Superior temporal gyrus (tissue), 1 donor: ENCODE data around the gene IL34.

Experiments
- DNase-seq: peaks from one replicate; pipeline ENCODE4 v3.0.0-alpha.2; 2016; ENCODE audit errors: extremely low spot score

Gene IL34

DNA sequence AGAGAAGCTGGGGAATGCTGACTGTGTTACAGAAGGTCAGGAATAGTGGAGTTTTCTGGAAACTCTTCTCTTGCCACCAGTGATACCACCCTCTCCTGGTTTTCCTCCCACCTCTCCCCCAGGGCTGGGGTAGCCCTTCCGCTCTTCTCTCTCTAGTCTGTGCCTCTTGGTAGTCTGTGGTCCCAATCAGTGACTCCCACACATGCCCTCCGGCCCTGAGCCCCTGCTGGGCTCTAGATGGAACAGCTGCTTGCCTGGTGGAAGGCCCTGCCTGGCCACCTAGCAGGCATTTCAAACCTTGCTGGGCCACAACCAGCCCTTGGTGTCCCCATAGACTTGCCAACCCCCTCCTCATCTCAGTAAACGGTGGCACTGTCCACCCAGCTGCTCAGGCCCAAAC lies 54.7 kb downstream of the IL34 start:
- DNase-seq, result no peak

DNA sequence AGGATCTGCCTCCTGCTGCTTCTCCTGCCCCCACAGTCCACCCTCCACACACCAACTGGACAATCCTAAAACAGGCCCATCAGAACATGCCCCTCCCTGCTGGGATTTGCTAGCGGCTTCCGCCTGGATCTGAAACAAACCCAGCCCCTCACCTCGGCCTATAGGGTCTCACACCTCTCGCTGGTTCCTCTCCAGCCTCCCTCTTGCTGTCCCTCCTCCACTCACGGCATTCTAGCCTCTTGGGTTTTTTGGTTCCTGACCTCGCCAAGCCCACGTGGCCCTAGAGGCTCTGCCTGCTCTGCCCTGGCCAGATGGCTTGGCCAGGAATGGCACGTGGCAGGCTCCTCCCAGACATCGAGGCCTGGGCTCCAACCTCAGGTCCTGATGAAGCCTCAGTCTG lies 55.2 kb downstream of the IL34 start:
- no peak for DNase-seq

DNA sequence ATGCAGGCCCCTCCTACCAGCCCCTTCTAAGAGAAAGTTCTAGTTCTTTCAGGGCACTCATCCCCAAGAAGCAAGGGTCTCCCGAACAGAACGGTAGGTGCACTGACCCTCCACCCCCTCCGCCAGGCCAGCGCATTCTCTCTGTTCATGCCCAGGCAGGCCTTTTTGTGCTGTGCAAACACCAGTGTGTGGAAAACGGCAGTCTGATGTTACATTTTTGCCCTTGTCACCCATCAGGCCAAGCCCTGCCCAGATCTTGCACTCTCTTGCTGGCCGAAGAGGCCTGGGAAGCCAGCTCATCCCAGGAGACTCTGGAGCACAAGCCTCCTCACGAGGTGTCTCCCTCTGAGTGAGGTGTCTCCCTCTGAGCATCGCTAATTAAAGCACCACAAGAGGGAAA lies 55.6 kb downstream of the IL34 start:
- DNase-seq, result no peak

DNA sequence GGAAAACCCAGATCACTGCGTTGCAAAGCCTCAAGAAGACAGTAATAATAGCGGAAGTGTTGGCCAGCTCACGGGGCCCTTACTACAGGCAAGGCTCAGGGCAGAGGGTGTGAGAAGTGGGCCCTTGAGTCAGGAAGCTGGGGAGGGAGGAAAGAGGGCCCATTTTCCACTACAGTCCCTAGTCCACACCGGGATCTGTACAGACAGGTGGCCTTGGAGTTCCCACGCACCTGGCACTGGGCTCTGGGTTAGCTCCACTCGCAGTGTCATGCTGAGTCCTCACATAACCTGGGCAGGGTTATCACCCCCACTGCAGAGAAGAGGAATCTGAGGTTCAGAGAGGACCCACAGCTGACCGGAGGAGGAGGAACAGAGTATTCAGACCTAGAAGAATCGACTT lies 56.3 kb downstream of the IL34 start:
- DNase-seq, result no peak

DNA sequence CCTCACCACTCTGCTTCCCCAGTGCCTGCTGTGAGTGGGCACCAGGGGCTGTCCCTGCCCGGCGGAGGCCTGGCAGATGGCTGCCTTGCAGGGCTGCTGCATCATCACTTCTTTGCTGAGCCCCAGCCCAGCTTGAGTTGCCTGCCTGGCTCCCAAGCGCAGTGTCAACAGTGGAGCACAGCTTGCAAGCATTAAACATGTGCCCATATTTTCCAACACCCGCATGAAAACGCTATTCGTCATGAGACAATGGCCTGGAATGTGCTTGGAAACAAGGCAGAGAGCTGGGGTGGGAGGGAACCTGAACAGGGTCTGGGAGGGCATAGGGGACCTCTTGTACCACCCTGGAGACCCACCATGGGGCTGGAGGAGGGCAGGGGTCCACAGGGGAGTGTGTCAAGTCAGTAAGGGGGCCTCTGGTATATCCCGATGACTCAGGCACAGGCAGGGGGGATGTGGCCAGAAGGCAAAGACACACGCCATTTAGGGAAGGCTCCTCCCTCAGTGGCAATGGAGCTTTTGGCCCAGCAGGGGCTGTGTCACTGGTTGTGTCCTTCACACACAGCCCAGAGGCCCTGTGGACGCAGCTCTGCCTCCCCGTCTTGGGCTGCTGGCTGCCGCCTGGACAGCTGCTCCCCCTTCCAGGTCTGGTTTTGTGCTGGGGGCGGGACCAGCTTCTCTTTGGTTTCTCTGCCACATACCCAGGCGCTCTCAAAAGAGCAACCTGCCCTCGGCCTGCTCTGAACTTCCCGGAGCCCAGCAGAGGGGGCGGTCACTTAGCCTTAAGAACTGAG lies 56.9 kb downstream of the IL34 start:
- DNase-seq, result peak; percentile 66

DNA sequence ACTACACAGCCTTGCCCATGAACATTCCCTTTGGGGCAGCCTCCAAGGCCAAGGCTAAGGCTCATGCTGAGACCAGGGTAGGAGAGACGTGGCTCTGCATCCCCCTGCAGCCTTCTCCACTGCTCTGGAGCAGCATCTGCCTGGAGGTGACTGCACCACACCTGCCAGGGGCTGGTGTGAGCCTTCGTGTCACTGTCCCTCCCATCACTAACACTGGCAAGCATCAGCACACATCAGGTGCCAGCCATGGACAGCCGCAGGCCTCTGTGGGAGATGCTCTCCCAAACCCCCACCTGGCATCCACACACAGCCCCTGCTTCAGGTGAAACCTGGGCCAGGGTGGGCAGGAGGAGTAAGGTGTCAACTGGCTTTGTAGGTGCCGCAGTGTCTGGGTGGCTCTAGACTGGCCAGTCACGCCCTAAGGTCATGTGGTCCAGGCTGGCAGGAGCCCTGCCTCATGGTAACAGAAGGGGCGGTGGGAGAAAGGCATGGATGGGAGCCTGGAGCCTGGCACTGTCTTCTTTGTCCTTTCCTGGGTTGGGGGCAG lies 57.5 kb downstream of the IL34 start:
- no peak for DNase-seq

DNA sequence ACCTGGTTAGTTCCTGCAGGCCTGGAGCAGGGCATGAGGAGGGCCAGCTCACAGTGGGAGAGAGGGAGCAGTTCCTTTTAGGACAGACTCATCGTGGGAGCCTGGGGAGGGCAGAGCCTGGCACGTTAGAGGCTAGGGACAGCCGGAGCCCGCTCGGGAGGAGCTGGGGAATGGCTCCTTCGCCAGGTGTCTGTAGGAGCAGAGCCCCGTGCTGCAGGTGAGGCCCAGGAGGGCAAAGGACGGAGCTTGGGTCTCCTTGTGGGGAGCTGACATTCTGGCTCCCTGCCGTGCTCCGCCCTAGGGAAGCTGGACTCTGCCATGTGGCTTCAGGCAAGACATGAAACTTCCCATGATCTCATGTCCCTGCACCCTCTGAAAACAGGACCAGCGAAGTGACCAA lies 58.2 kb downstream of the IL34 start:
- no peak for DNase-seq

DNA sequence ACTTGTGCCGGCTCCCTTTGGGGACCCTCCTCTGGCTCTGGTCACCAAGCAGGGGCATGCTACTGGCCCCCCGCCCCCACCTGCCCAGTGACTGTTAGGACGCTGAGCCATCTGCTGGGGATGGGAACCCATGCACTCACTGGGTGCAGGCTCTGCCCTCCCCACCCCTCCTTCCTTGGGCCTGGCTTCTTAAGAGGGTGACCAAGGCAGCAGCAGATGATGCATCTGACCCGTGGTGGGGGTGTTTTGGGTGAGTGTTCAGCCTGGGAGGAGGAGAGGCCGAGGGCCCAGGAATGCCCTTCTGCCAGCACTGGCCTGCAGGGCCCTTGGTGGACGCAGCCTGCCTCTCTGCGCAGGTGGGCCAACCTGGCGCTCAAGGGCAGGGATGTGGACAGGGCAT lies 58.7 kb downstream of the IL34 start:
- no peak for DNase-seq

DNA sequence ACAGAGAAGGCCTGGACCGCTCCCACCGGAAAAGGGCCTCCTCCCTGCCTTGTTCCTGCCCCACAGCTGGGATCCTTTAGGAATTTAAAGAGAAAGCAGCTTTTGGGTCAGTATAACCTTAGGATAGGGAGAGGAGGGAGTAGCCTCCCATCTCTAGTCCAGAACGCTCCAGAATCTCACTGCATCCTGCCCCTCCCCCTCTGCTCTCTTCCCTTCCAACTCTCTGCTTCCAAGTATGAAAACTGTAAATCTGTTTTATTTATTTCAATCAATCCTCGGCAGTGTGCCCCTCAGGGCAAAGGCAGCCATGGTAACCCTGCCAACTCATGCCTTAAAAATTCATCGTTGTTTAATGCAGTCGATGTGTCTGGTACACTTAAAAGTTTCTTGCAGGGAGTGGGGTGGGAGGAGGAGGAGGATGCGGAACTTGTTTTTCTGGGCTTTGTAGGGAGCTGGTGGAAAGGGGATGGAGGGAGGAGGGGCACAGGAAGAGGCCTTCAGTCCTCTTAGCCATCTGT lies 60.6 kb downstream of the IL34 start:
- DNase-seq, result no peak

DNA sequence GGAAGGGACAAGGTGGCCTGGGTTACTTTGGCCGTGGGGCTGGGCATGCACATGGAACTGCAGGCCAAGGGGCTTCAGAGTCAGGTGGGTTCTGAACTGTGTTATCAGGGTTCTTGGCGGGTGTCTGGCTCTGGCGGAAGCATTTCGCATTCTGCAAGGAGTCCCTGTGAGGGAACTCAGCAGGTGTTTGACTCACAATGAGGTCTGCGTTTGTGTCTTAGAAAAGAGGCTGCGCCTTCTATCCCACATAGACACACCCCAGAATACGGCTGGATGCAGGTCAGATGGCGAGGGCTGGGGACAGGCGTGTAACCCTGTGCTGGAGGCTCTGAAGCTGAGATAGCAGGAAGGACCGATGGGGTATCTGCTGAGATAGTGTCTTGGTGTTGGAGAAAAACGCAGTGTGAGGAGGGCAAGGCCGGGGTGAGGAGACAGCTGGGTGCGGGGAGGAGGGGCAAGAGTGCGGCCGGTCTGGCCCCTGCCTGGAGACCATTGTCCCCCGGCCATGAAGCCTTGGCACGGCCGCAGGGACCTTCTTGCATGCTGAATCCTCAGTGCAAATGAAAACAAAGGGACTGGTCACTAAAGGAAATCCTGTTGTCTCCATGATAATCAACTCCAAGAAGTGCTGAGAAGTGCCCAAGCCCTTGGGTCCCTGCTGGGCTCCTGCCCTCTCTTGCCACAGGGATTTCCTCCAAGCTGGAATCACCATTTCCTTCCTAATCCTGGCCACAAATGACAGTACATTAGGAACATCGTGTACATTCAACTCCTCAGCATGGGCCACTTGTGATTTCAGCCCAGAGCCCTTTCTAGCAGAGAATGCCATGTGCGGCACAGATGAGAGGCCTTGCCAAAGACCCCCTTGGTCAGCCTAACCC lies 62.2 kb downstream of the IL34 start:
- no peak for DNase-seq

DNA sequence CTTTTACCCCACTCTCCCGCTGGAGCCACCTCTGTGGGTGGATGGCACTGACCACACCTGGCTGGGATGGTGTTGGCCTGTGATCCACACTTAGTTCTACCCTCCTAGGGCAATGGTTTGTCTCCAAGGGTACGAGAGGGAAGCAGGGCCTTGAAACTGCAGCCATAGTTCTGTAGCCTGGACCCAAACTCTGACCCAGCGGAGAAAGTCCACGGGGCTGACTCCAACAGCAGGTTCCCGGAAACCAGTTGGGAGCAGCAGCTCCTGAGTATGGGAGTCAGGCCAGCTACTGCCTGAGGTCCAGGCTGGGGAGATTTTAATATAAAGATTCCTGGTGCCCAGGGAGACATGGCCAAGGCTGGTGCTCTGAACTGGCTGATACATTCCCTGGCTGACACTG lies 63.1 kb downstream of the IL34 start:
- no peak for DNase-seq

DNA sequence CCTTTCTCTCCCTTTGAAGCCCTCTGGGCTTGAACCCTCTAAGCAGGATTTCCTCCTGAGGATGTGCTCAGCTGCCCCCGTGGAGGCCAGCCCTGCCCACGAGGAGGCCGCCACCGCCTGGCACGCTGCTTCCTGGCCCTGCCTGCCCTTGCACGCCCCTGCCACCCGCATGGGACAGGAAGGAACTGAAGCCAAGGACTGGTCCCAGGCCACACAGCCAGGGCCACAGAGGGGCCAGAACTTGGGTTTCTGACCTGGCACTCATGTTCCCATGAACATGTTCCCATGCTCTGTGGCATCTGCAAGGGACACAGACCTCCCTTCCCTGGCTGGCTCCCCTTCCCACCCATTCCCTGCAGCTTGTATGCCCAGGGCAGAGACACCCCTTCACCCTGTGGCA lies 63.6 kb downstream of the IL34 start:
- DNase-seq, result no peak
